Measurements from ENCODE around the gene F10.

The F10 gene

DNA sequence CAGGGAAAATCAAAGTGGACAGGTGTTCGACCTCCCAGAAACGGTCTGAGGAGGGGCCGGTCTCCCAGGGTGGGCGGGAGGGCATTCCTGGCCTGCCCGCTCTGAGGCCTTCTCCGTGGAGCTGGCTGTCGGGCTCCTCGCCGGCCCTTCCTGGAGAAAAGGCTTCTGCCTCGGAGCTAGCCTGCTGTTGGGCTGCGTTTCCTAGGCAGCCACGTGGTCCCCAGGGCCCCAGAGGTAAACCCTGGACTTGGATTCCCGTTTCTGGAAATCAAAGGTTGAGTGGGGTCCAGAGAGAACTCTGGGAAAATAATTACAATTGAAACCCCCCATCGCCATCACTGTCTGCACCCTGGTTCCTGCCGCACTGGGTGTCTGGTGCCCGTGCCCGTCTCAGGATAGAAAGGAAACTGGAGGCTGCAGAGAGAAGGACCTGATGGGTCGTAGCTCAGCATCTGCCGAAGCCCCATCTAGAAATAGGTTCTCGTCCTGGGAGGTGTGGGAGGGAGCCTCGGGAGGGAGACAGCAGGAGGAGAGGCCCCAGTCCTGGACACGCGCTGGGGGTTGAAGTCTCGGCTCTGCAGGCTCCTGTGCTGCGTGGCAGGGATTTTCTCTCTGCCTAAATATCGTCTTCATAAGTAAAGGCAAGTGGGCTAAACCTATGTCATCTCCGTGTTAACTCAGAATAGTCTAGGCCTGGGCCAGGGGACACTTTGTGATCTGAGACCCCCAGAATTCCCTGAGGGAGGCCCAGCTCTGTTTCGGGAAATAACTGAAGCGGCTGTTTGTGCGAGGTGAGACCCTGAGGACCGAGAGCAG lies 28.2 kb downstream of the F10 start:
- no peak for DNase-seq (ENCODE audit: low read depth)
- H3K4me3 ChIP-seq (ENCODE audit: control insufficient read depth, low read depth, low read length), result no peak overlapping the region
- TF ChIP-seq, protein P1, sequence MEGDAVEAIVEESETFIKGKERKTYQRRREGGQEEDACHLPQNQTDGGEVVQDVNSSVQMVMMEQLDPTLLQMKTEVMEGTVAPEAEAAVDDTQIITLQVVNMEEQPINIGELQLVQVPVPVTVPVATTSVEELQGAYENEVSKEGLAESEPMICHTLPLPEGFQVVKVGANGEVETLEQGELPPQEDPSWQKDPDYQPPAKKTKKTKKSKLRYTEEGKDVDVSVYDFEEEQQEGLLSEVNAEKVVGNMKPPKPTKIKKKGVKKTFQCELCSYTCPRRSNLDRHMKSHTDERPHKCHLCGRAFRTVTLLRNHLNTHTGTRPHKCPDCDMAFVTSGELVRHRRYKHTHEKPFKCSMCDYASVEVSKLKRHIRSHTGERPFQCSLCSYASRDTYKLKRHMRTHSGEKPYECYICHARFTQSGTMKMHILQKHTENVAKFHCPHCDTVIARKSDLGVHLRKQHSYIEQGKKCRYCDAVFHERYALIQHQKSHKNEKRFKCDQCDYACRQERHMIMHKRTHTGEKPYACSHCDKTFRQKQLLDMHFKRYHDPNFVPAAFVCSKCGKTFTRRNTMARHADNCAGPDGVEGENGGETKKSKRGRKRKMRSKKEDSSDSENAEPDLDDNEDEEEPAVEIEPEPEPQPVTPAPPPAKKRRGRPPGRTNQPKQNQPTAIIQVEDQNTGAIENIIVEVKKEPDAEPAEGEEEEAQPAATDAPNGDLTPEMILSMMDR (IDR thresholded peaks at IDR 0.05; ENCODE audit: control insufficient read depth, insufficient read depth, low read depth, low read length, missing control alignments), result no peak

DNA sequence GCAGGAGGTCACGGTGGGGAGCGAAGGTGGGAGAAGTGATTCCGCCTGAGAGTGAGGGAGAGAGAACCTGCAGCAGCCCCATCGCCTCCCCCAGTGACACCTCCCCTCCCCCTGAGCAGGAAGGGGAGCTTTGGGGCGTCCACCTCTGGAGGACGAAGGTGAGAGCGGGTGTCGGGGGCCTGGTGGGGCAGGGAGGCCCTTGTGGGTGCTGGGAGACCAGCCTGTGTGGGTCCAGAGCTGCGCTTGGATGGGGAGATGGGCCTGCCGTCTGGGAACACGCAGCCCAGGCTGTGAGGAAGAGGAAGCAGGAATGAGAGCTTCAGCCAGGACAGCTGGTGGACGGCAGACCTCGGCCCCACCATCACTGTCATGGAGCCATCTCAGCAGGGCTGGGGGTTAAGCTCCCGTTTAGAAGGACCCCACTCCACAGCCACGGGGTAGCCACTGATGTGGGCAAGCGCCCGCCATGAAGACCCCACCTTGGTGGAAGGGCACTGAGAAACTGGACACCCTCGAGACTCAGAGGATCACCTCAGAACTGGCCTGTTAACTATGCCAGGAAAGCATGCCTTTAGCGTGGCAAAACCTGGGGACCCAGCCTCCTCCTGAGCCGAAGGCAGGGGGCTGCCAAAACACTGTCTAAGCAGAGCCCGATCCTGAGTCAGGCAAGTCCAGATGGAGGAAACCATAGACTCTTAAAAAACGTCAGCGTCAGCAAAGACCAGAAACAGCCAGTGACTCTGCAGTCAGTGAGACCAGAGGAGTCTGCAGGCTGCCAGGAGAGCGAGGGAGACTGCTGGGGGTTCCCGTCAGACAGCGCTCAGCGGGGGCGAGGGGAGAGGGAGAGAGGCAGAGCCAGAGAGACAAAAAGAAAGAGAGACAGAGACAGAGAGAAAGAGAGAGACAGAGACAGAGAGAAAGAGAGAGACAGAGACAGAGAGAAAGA lies 29.4 kb downstream of the F10 start:
- DNase-seq (ENCODE audit: low read depth), result peak; percentile 18
- no peak overlapping the region for H3K4me3 ChIP-seq (ENCODE audit: control insufficient read depth, low read depth, low read length)
- TF ChIP-seq, protein P1 (IDR thresholded peaks at IDR 0.05; ENCODE audit: control insufficient read depth, insufficient read depth, low read depth, low read length, missing control alignments), result no peak

DNA sequence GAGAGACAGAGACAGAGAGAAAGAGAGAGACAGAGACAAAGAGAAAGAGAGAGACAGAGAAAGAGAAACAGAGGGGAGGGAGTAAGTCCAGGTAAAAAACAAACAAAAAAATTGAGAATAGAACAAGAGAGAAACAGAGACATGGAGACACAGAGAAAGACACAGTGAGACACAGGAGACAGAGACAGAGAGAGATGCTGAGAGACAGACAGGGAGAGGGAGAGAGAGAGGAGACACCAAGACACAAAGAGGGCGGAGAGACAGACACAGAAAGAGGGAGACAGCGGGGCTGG lies 30.0 kb downstream of the F10 start:
- DNase-seq (ENCODE audit: low read depth), result no peak
- TF ChIP-seq, protein P1 (IDR thresholded peaks at IDR 0.05; ENCODE audit: control insufficient read depth, insufficient read depth, low read depth, low read length, missing control alignments), result no peak
- no peak overlapping the region for H3K4me3 ChIP-seq (ENCODE audit: control insufficient read depth, low read depth, low read length)

DNA sequence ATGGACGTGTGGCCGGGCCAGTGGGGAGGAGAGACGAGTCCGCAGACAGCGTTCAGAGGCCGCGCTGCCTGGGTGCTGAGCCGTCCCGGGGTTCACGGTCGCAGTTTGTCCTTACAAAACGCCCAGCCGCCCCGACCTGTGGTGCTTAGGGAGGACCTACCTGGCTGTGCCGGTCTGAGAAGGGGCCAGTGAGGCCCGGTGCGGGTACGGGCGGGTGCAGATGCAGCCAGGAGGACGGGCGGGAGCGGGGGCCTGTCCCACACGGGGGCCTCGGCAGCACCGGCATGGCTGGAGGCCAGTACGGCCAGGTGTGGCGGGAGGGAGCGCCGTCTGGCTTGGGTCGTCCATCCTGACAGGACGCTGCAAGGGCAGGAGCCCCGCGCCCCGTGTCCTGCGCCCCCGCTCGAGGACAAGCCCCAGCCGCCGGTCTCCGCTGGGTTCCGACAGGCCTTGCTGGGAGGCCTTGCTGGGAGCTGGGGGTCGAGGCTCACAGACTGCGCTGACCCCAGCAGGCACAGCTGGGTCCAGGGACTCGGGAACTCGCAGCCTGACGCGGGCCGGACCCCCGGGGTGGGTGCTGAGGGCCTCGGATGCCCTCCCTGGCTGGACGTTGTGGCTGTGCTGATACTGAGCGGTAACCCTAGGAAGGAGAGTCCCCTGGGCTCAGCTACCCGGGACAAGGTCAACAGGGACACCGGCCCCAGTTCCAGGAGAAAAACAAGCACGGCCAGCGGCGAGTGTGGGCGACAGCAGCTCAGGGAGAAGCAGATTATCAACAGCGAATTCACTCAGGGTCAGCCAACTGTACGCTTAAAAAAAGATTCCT lies 30.6 kb downstream of the F10 start:
- TF ChIP-seq, protein P1 (IDR thresholded peaks at IDR 0.05; ENCODE audit: control insufficient read depth, insufficient read depth, low read depth, low read length, missing control alignments), result no peak
- DNase-seq (ENCODE audit: low read depth), result no peak
- H3K4me3 ChIP-seq (ENCODE audit: control insufficient read depth, low read depth, low read length), result peak overlapping the region; percentile 35

DNA sequence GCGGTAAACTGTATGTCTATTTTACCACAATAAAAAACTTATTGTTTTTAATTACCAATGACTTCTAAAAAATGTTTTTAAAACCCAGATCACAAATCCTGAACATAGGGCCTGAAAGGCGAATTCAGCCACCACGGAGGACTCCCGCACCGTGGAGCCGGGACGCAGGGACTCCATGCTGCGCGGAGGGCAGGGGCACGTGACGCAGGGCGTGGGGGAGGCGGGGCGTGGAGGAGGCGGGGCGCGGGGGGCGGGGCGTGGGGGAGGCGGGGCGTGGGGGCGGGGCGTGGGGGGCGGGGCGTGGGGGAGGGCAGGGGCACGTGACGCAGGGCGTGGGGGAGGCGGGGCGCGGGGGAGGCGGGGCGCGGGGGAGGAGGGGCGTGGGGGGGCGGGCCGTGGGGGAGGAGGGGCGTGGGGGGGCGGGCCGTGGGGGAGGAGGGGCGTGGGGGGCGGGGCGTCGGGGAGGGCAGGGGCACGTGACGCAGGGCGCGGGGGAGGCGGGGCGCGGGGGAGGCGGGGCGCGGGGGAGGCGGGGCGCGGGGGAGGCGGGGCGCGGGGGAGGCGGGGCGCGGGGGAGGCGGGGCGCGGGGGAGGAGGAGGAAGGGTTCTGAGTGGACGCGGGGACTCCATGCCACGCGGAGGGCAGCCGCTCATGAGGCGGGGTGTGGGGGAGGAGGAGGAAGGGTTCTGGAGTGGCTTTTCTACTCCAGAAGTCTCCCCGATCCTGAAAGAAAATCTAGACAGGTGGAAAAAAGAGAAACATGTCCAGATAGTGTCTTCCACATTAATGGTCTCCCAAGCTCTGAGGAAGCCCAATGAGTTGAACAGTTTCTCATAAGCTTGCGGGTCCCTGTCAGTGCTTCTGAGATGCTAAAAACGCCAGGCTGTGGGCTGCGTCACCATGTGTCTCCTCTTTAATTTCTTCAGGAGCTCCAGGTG lies 31.5 kb downstream of the F10 start:
- H3K4me3 ChIP-seq (ENCODE audit: control insufficient read depth, low read depth, low read length), result peak overlapping the region; percentile 35
- TF ChIP-seq, protein P1 (IDR thresholded peaks at IDR 0.05; ENCODE audit: control insufficient read depth, insufficient read depth, low read depth, low read length, missing control alignments), result no peak
- DNase-seq (ENCODE audit: low read depth), result no peak
